Thyroid gland (tissue), 4 donors: Measurements from ENCODE around the gene MYZAP.

Source experiments
- CTCF ChIP-seq, 6 experiments: fragments of 200-600 bp in 3 of 6; fragments of 450-650 bp in 3 of 6; sonication (generic) in 3 of 6; IDR thresholded peaks; one replicate each; pipeline ENCODE4 v1.5.1; 2016 to 2019; ENCODE audit warnings: antibody characterized with exemption in 6 of 6, mild to moderate bottlenecking in 2 of 6, inconsistent platforms in 1 of 6, moderate library complexity in 1 of 6
- POLR2A ChIP-seq, 2 donors: fragments of 450-650 bp; IDR thresholded peaks; one replicate each; pipeline ENCODE4 v1.6.1; 2017; ENCODE audit warnings: antibody characterized with exemption in 2 of 2, mild to moderate bottlenecking in 2 of 2, moderate library complexity in 1 of 2

- no peak for TF ChIP-seq CTCF (IDR thresholded peaks at IDR 0.05)
- no peak for TF ChIP-seq POLR2A (IDR thresholded peaks at IDR 0.05)
These were observed 55.5 kb downstream of the MYZAP start for GRCh38 chr15:57647071-57647790.
